HEK293 (cell line): Measurements from ENCODE around the gene MUC21.

ENCODE experiments used
- CTCF ChIA-PET: fragments of 350-600 bp; formaldehyde crosslinking; extraction: SDS; loops from one replicate; lab custom pipeline; 2021; ENCODE audit warnings: antibody characterized with exemption; lab: Yijun Ruan, JAX
- POLR2A ChIA-PET: fragments of 300-600 bp; formaldehyde crosslinking; extraction: SDS; loops from one replicate; lab custom pipeline; 2020; ENCODE audit warnings: antibody characterized with exemption, inconsistent platforms; lab: Yijun Ruan, JAX
- H3K27ac ChIP-seq: fragments of 200-500 bp; sonication (Bioruptor generic); 2 replicates; pipeline ENCODE4 v1.5.1; 2014; ENCODE audit warnings: low read depth, low read length, control low read depth, inconsistent platforms; ENCODE audit errors: extremely low read depth
- H3K36me3 ChIP-seq, 2 experiments: fragments of 200-500 bp in 1 of 2; sonication (Bioruptor generic) in 1 of 2; 1 replicate in 1 of 2; 2 replicates in 1 of 2; pipeline ENCODE4 v1.5.1; 2014 to 2017; ENCODE audit warnings: inconsistent platforms in 2 of 2, low read length in 2 of 2; ENCODE audit not compliant: control insufficient read depth in 2 of 2, insufficient read depth in 1 of 2
- H3K4me1 ChIP-seq: fragments of 200-500 bp; sonication (Bioruptor generic); 2 replicates; pipeline ENCODE4 v1.5.1; 2014; ENCODE audit warnings: mild to moderate bottlenecking, low read length, inconsistent platforms; ENCODE audit not compliant: control insufficient read depth, insufficient read depth
- H3K4me3 ChIP-seq: 2 replicates; pipeline ENCODE4 v1.5.1; 2011; ENCODE audit warnings: low read depth, mild to moderate bottlenecking, control low read depth, low read length, moderate library complexity
- H3K9me3 ChIP-seq: fragments of 200-500 bp; sonication (Bioruptor generic); 2 replicates; pipeline ENCODE4 v1.5.1; 2014; ENCODE audit warnings: low read depth, low read length, inconsistent platforms; ENCODE audit not compliant: control insufficient read depth, insufficient read depth
- FEZF1 ChIP-seq: fragments of 450-650 bp; formaldehyde crosslinking; IDR thresholded peaks from 2 replicates; pipeline ENCODE4 v1.5.1; 2016; ENCODE audit warnings: missing biosample characterization, missing genetic modification characterization
- INSM2 ChIP-seq: fragments of 450-650 bp; formaldehyde crosslinking; IDR thresholded peaks from 2 replicates; pipeline ENCODE4 v1.5.1; 2016; ENCODE audit warnings: missing biosample characterization, missing genetic modification characterization
- MYNN ChIP-seq: fragments of 450-650 bp; formaldehyde crosslinking; IDR thresholded peaks from 2 replicates; pipeline ENCODE4 v1.5.1; 2016; ENCODE audit warnings: missing biosample characterization, missing genetic modification characterization, borderline replicate concordance
- PRDM10 ChIP-seq: fragments of 450-650 bp; formaldehyde crosslinking; IDR thresholded peaks from 2 replicates; pipeline ENCODE4 v1.5.1; 2016; ENCODE audit warnings: missing biosample characterization, missing genetic modification characterization
- ZBTB26 ChIP-seq: fragments of 450-650 bp; formaldehyde crosslinking; optimal IDR thresholded peaks from 2 replicates; pipeline ENCODE3; 2016; ENCODE audit warnings: missing biosample characterization, mild to moderate bottlenecking, missing genetic modification characterization
- ZEB2 ChIP-seq: fragments of 450-650 bp; formaldehyde crosslinking; IDR thresholded peaks from 2 replicates; pipeline ENCODE4 v1.5.1; 2016; ENCODE audit warnings: missing biosample characterization, missing genetic modification characterization
- ZFP37 ChIP-seq: fragments of 450-650 bp; formaldehyde crosslinking; IDR thresholded peaks from 2 replicates; pipeline ENCODE4 v1.5.1; 2016; ENCODE audit warnings: missing biosample characterization, missing genetic modification characterization
- ZFP69B ChIP-seq: fragments of 450-650 bp; formaldehyde crosslinking; IDR thresholded peaks from 2 replicates; pipeline ENCODE4 v1.5.1; 2016; ENCODE audit warnings: missing biosample characterization, missing genetic modification characterization
- ZNF2 ChIP-seq: fragments of 450-650 bp; formaldehyde crosslinking; IDR thresholded peaks from 2 replicates; pipeline ENCODE4 v1.5.1; 2016; ENCODE audit warnings: missing biosample characterization, missing genetic modification characterization
- ZNF341 ChIP-seq: fragments of 450-650 bp; formaldehyde crosslinking; IDR thresholded peaks from 2 replicates; pipeline ENCODE4; 2016; ENCODE audit warnings: low read depth, missing biosample characterization, missing genetic modification characterization
- ZNF354C ChIP-seq: fragments of 450-650 bp; formaldehyde crosslinking; IDR thresholded peaks from 2 replicates; pipeline ENCODE4 v1.5.1; 2016; ENCODE audit warnings: missing biosample characterization, missing genetic modification characterization, low read depth, borderline replicate concordance
- ZNF37A ChIP-seq: fragments of 450-650 bp; IDR thresholded peaks from 2 replicates; pipeline ENCODE4 v1.5.1; 2018; ENCODE audit warnings: missing biosample characterization, missing genetic modification characterization
- ZNF521 ChIP-seq: fragments of 450-650 bp; formaldehyde crosslinking; IDR thresholded peaks from 2 replicates; pipeline ENCODE4 v1.5.1; 2017; ENCODE audit warnings: missing biosample characterization, mild to moderate bottlenecking, missing genetic modification characterization
- ZNF558 ChIP-seq: fragments of 450-650 bp; formaldehyde crosslinking; IDR thresholded peaks from 2 replicates; pipeline ENCODE4 v1.5.1; 2016; ENCODE audit warnings: missing biosample characterization, missing genetic modification characterization
- ZNF639 ChIP-seq: fragments of 450-650 bp; formaldehyde crosslinking; IDR thresholded peaks from 2 replicates; pipeline ENCODE4 v1.5.1; 2016; ENCODE audit warnings: missing biosample characterization, missing genetic modification characterization
- ZNF645 ChIP-seq: fragments of 450-650 bp; formaldehyde crosslinking; IDR thresholded peaks from 2 replicates; pipeline ENCODE4; 2016; ENCODE audit warnings: missing biosample characterization, missing genetic modification characterization
- ZNF664 ChIP-seq: fragments of 450-650 bp; formaldehyde crosslinking; IDR thresholded peaks from 2 replicates; pipeline ENCODE4 v1.5.1; 2016; ENCODE audit warnings: missing biosample characterization, missing genetic modification characterization
- ZNF776 ChIP-seq: fragments of 450-650 bp; formaldehyde crosslinking; IDR thresholded peaks from 2 replicates; pipeline ENCODE4 v1.5.0; 2017; ENCODE audit warnings: missing biosample characterization, missing genetic modification characterization, borderline replicate concordance
- ZSCAN30 ChIP-seq: fragments of 450-650 bp; IDR thresholded peaks from 2 replicates; pipeline ENCODE4 v1.5.1; 2018; ENCODE audit warnings: missing biosample characterization, mild to moderate bottlenecking, missing genetic modification characterization, moderate library complexity

The MUC21 gene

GRCh38 chr6:30988209-30988825 is 4.8 kb downstream of the MUC21 start:
- ChIA-PET CTCF (interaction anchor here (0.6 to 1.0 kb wide), 7 partner anchors 9 to 591 kb away, joined by 3 to 5 read pairs (median 3); no protein-coding TSS in a partner anchor), POLR2A (interaction anchor here (0.5 to 0.7 kb wide), 2 partner anchors 61 to 86 kb away, joined by 3 to 6 read pairs; no protein-coding TSS in a partner anchor)
- no peak overlapping the region for H3K4me3 ChIP-seq
- H3K4me1 ChIP-seq, result 0 out of 2 replicates have a peak, but pooled peaks cover 7% of the 10 kb centered on the region
- no peaks in the 10 kb centered on the region for H3K36me3 ChIP-seq
- no peak overlapping the region; the same call in 1 of the 2 replicates for H3K27ac ChIP-seq
- H3K9me3 ChIP-seq, result no peaks in the 10 kb centered on the region
- no peak for TF ChIP-seq ZNF645 (tag by site-specific recombination)
- peak; percentile 93 for TF ChIP-seq ZNF664 (tag by site-specific recombination)

- ChIA-PET CTCF (interaction anchor here (0.6 to 1.1 kb wide), 4 partner anchors 52 to 125 kb away, joined by 3 read pairs; no protein-coding TSS in a partner anchor), POLR2A (interaction anchor here (0.6 kb wide), 1 partner anchor 273 kb away, joined by 3 read pairs; no protein-coding TSS in a partner anchor)
- H3K4me3 ChIP-seq, result no peak overlapping the region
- H3K4me1 ChIP-seq, result 0 out of 2 replicates have a peak, but pooled peaks cover 7% of the 10 kb centered on the region
- no peak overlapping the region for H3K27ac ChIP-seq
- no peaks in the 10 kb centered on the region for H3K36me3 ChIP-seq
- peak; percentile 94 for TF ChIP-seq PRDM10 (tag by site-specific recombination)
- TF ChIP-seq ZFP69B, result no peak
- H3K9me3 ChIP-seq, result no peaks in the 10 kb centered on the region
These were observed 7.0 kb downstream of the MUC21 start for GRCh38 chr6:30990422-30991086.

- Histone ChIP-seq H3K9me3 (no peaks in the 10 kb centered on the region), H3K36me3 (no peaks in the 10 kb centered on the region), H3K4me3 (no peak overlapping the region), H3K4me1 (0 out of 2 replicates have a peak, but pooled peaks cover 7% of the 10 kb centered on the region), H3K27ac (no peak overlapping the region)
- ChIA-PET CTCF (interaction anchor here (0.5 to 0.6 kb wide), 3 partner anchors 66 to 453 kb away, joined by 3 to 5 read pairs (median 3); no protein-coding TSS in a partner anchor), POLR2A (no interaction called here)
- TF ChIP-seq MYNN (tag by site-specific recombination) (no peak), ZNF639 (tag by site-specific recombination) (no peak), ZNF558 (tag by site-specific recombination) (no peak), ZNF341 (no peak), ZBTB26 (no peak), ZNF521 (tag by site-specific recombination) (no peak), ZFP37 (tag by site-specific recombination) (no peak), FEZF1 (tag by site-specific recombination) (no peak), ZEB2 (tag by site-specific recombination) (no peak), ZNF776 (tag by site-specific recombination) (no peak), ZNF354C (tag by site-specific recombination) (no peak), INSM2 (tag by site-specific recombination) (no peak), ZNF2 (no peak), ZNF37A (tag by site-specific recombination) (no peak), ZSCAN30 (tag by site-specific recombination) (no peak)
These were observed 8.4 kb downstream of the MUC21 start for GRCh38 chr6:30991891-30992290.
